ENCODE results near the gene RHOB. TPM values are rescaled to one million over a fixed set of nuclear protein-coding genes. Genes with fewer than 3 reads are reported as not detected.
A peak's percentile ranks its signal among the peaks of the same experiment; 100 is the strongest.
"Not testable (repeated sequence)": the region's sequence is repeated elsewhere in the genome, so short reads cannot be mapped to it uniquely, and the experiment has no call there.

The RHOB gene
- polyA plus RNA-seq, 1 experiment, result 45.5 TPM

DNA sequence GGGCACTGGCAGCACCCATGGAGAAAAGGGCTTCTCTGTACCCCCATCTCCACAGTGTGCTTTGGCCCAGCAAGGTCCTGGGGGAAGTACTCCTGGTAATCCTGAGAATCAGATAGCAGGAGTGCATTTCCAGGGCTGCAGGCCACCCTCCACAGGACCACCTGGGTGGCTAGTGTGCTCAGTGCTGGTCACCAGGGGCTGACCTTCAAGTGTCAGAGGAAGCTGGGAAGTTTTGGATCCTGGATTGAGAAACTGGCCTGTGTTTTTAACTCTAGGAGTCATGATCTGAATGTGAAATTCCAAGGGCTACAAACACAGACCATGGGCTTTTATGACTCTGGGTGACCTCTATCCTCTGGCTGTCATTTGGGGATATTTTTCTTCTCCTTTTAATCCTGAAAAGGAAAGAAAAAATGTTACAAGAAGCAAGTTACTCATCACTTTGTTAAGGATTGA is 9.3 kb downstream of the RHOB start:
- H3K27ac ChIP-seq (ENCODE audit: low read depth, low read length), result peak overlapping the region; percentile 61
- TF ChIP-seq, protein P1, sequence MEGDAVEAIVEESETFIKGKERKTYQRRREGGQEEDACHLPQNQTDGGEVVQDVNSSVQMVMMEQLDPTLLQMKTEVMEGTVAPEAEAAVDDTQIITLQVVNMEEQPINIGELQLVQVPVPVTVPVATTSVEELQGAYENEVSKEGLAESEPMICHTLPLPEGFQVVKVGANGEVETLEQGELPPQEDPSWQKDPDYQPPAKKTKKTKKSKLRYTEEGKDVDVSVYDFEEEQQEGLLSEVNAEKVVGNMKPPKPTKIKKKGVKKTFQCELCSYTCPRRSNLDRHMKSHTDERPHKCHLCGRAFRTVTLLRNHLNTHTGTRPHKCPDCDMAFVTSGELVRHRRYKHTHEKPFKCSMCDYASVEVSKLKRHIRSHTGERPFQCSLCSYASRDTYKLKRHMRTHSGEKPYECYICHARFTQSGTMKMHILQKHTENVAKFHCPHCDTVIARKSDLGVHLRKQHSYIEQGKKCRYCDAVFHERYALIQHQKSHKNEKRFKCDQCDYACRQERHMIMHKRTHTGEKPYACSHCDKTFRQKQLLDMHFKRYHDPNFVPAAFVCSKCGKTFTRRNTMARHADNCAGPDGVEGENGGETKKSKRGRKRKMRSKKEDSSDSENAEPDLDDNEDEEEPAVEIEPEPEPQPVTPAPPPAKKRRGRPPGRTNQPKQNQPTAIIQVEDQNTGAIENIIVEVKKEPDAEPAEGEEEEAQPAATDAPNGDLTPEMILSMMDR (IDR thresholded peaks at IDR 0.05; ENCODE audit: low read depth, low read length), result no peak
- no peak for DNase-seq (ENCODE audit: low read depth, low spot score)
- ChIA-PET POLR2A (interaction anchor here (1.1 to 3.3 kb wide), 2 partner anchors 9 to 11 kb away, joined by 4 to 28 read pairs; partner anchors contain the start of gene RHOB), CTCF (interaction anchor here (0.5 to 1.5 kb wide), 2 partner anchors 10 to 180 kb away, joined by 3 to 19 read pairs; no protein-coding TSS in a partner anchor)
- H3K4me3 ChIP-seq (ENCODE audit: low read depth, low read length), result no peak overlapping the region
- H3K9me3 ChIP-seq (ENCODE audit: control insufficient read depth, insufficient read depth, low read length), result no peaks in the 10 kb centered on the region
- no peaks in the 10 kb centered on the region for H3K27me3 ChIP-seq (ENCODE audit: control insufficient read depth, insufficient read depth, low read length)

DNA sequence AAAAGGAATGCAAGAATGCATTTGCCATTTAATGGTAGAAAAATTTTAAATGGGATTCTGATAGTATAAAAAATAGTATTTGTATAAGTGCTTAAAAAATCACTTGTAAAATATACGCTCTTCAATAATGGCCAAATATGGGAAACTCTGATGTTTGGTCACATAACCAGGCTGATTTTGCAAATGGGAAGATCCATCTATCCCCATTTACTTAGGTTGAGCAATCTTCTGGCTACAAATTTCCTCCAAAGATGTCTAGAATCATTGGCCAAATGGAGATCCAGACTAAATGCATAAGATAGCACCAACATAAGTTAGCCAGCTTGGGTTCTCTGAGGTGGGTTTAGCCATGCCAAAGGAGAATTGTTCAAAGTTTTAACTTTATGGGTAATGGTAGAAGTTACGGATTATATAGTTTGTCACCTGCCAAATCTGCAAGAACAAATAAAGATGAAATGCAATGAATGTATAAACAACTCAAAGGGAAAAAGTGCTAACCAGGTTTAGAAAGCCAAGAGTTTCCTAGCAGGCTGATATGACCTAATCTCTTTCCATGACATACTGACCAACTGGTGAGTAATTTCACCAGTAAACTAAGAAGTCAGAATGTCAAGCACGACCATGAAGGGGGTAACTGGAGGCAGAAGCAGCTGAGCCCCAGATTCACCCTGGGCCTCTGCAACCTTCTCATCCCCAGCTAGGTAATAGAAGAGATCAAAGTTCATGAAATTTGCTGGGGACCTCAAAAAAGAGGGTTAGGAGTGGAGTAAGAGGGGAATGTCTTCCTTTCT is 10.0 kb downstream of the RHOB start:
- CTCF ChIA-PET, result interaction anchor here (1.2 kb wide), 1 partner anchor 12 kb away, joined by 3 read pairs; no protein-coding TSS in a partner anchor

DNA sequence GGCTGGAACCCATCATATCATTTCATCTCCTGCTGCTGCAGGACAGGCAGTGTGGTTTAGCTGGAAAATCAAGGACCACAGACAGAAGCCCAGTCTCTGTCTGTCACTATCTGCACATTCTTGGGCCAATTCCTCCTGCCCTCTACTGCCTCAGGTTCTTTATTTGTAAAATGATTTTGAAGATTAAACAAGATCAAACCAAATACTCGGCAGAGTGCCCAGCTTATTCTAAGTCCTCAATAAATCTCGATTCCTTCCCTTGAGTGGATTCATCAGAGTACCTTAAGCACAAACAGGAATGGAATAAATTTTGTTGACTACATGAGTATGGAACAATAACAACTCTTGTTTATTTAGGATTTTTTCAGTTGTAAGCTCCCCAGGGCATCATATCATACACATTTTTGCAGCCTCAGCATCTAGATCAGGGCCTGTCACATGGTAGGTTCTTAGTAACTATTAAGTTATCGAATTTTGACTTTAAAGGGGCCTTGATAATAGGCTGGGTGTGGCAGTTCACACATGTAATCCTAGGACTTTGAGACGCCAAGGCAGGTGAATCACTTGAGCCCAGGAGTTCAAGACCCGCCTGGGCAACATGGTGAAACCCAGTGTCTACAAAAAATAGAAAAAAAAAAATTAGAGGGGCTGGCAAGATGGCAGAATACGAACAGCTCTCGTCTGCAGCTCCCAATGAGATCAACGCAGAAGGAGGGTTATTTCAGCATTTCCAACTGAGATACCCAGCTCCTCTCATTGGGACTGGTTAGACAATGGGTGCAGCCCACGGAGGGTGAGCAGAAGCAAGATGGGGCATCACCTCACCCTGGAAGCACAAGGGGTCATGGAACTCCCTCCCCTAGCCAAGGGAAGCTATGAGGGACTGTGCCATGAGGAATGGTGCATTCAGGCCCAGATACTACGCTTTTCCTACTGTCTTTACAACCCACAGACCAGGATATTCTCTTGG is 11.1 kb downstream of the RHOB start:
- H3K27ac ChIP-seq (ENCODE audit: low read depth, low read length), result no peak overlapping the region
- no peaks in the 10 kb centered on the region for H3K9me3 ChIP-seq (ENCODE audit: control insufficient read depth, insufficient read depth, low read length)
- DNase-seq (ENCODE audit: low read depth, low spot score), result no peak
- TF ChIP-seq, protein P1 (IDR thresholded peaks at IDR 0.05; ENCODE audit: low read depth, low read length), result no peak
- POLR2A ChIA-PET, result interaction anchor here (0.8 to 3.3 kb wide), 4 partner anchors 9 to 11 kb away, joined by 3 to 28 read pairs (median 3); partner anchors contain the start of gene RHOB
- no peak overlapping the region for H3K4me3 ChIP-seq (ENCODE audit: low read depth, low read length)
- CTCF ChIA-PET, result interaction anchor here (0.6 to 1.3 kb wide), 4 partner anchors 10 to 184 kb away, joined by 3 to 4 read pairs (median 4); no protein-coding TSS in a partner anchor
- H3K27me3 ChIP-seq (ENCODE audit: control insufficient read depth, insufficient read depth, low read length), result no peaks in the 10 kb centered on the region

More for the DNA sequence above, 10.0 kb downstream of the RHOB start:
- no peak overlapping the region for H3K27ac ChIP-seq (ENCODE audit: low read depth, low read length)
- TF ChIP-seq, protein P1 (IDR thresholded peaks at IDR 0.05; ENCODE audit: low read depth, low read length), result no peak
- no peak overlapping the region for H3K4me3 ChIP-seq (ENCODE audit: low read depth, low read length)
- no peaks in the 10 kb centered on the region for H3K9me3 ChIP-seq (ENCODE audit: control insufficient read depth, insufficient read depth, low read length)
- no peaks in the 10 kb centered on the region for H3K27me3 ChIP-seq (ENCODE audit: control insufficient read depth, insufficient read depth, low read length)
- POLR2A ChIA-PET, result interaction anchor here (1.1 to 3.3 kb wide), 3 partner anchors 8 to 12 kb away, joined by 3 to 28 read pairs (median 4); partner anchors contain the start of gene RHOB
- no peak for DNase-seq (ENCODE audit: low read depth, low spot score)

DNA sequence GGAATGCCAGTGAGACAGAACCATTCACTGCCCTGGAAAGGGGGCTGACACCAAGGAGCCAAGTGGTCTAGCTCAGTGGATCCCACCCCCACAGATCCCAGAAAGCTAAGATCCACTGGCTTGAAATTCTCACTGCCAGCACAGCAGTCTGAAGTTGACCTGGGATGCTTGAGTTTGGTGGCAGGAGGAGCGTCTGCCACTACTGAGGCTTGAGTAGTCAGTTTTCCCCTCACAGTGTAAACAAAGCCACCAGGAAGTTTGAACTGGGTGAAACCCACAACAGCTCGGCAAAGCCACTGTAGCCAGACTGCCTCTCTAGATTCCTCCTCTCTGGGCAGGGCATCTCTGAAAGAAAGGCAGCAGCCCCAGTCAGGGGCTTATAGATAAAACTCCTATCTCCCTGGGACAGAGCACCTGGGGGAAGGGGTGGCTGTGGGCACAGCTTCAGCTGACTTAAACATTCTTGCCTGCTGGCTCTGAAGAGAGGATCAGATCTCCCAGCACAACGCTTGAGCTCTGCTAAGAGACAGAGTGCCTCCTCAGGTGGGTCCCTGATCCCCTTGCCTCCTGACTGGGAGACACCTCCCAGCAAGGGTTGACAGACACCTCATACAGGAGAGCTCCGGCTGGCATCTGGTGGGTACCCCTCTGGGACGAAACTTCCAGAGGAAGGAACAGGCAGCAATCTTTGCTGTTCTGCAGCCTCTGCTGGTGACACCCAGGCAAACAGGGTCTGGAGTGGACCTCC is 12.0 kb downstream of the RHOB start:
- H3K9me3 ChIP-seq (ENCODE audit: control insufficient read depth, insufficient read depth, low read length); DNase-seq (ENCODE audit: low read depth, low spot score); H3K4me3 ChIP-seq (ENCODE audit: low read depth, low read length); H3K27ac ChIP-seq (ENCODE audit: low read depth, low read length); H3K27me3 ChIP-seq (ENCODE audit: control insufficient read depth, insufficient read depth, low read length): not testable (repeated sequence)
- POLR2A ChIA-PET, result interaction anchor here (0.8 to 1.1 kb wide), 2 partner anchors 10 to 11 kb away, joined by 3 read pairs; no protein-coding TSS in a partner anchor
- CTCF ChIA-PET, result interaction anchor here (0.5 to 1.3 kb wide), 3 partner anchors 11 to 183 kb away, joined by 3 to 4 read pairs (median 3); no protein-coding TSS in a partner anchor
